ENCODE measurements around the gene CLTCL1.

The CLTCL1 gene

DNA sequence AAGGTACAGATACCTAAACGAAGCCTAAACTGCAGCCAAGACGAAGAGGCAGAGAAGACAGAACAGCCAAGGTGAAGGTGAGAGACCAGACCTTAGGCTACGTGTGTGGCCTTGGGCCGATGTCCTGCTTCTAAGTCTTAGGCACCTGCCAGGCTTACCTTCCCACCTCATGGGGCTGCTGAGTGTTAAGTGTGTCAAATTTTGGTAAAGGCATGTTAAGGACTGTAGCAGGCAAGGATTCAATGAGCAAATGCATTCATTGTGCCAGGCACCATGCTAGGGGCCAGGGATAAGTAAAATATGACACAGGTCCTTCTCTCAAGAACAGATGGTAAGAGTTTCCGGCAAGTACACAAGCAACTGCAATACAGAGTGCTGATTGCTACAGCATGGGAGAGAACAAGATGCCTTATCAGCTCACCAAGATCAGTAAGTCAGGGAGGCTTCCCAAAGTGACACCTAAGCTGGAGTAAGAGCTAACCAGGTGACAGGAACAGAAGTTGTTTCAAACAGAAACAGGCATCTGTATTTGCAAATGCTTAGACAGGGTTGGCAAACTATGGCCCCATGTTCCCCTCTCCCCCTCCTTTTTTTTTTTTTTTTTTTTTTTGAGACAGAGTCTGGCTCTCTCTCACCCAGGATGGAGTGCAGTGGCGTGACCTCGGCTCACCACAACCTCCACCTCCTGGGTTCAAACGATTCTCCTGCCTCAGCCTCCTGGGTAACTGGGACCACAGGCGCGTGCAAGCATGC is 46.7 kb downstream of the CLTCL1 start:
- no peak for DNase-seq (ENCODE audit: low read depth in 2 of 2)

DNA sequence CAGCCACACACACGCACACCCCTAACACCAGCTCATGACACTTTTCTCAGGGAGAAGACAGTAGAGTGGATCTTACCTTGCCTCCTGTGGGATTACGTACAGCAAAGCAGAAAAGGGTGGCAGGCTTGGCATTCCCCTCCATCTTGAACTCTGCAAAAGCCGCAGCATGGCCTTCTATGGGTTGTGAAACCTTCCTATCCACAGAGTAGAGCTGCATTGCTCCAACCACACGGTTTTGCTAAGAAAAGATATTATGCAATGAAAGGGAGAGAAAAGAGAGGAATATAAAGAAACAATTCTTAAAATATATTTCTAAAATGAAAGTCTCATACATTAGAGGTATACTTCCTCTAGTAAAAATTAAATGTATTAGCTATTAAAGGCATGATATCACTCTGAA is 48.8 kb downstream of the CLTCL1 start:
- no peak for DNase-seq (ENCODE audit: low read depth in 2 of 2)

DNA sequence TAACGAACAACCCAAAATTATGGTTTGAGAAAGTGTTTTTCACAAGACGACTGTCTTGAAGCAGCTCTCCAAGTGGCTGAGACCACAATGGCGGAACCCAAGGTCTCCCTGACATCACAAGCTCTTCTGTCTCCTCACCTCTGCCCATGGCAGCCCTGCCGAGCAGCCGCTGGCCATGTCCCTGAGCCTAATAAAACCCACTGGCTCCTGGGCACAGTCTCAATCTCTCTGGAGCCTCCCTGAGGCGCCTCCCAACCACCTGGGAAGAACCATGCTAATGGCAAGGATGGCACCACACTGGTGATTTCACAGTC is 50.0 kb downstream of the CLTCL1 start:
- DNase-seq (ENCODE audit: low read depth in 2 of 2): no peak

DNA sequence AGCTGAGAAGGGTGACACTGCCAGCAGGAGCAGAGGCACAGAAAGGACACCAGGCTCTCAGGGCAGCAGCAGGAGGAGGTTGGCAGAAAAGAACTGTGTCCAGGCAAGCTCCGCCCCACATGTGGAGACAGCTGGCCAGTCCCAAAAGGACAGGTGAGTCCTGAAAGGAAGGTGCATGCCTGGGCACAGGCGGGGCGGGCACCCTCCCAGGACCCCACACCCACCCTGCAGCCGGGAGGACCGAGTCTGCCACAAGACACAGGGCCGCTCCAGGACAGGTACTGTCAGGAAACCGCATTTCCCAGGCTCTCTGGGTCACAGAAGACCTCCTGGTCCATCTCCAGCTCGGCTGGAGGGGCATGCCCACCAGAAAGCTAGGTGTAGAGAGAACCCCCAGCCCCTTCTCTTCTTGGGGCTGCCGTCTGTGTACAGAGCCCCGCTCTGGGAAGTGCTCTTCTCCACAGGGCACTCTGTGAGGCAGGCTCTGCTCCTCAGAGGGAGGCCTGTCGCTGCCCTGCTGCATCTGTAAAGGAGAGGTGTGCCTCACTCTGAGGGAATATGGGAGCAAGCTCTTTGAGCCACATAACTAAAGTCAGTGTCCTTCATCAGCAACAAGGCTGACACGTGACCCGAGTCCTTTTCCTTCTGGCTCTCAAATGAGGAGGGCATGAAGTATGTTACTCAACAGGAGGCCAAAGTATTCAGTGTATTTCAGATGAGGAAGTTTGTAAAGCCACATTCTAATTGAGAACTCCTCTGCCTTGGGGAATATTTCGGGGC is 50.5 kb downstream of the CLTCL1 start:
- no peak for DNase-seq (ENCODE audit: low read depth in 2 of 2)

DNA sequence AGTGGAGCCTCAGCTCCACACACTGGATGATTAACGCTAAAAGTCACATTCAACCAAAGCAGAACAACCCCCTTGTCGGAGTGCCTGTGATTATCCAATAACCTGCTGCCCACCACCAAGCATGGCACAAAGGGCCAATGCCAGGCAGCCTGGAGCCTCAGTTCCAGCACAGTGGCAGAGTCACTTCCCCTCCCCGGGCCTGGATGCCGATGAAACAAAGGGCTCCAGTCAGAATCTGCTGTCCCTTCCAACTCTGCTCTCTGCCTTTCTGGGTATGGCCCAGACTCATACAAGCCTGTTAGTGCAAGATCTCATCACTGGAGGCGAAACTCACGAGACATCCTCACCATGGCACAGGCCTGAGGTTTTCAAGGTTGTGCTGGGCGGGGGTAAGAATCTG is 52.1 kb downstream of the CLTCL1 start:
- no peak for DNase-seq (ENCODE audit: low read depth in 2 of 2)

DNA sequence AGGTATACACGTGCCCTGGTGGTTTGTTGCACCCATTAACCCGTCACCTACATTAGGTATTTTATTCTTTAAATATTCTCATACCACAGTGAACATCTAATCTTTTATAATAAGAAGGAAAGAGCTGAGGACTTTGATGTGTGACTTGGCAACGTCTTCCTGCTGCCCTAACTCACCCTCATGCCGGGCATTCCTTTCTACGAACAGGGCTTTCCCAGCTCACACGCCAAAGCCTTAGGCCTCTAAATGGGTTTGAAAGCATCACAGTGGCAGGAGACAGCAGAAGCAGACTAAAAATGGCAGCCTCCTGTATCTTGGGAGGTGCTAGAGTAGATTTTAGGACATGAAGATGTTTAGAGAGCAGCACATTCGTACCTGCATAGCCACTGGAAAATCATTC is 52.6 kb downstream of the CLTCL1 start:
- no peak for DNase-seq (ENCODE audit: low read depth in 2 of 2)

DNA sequence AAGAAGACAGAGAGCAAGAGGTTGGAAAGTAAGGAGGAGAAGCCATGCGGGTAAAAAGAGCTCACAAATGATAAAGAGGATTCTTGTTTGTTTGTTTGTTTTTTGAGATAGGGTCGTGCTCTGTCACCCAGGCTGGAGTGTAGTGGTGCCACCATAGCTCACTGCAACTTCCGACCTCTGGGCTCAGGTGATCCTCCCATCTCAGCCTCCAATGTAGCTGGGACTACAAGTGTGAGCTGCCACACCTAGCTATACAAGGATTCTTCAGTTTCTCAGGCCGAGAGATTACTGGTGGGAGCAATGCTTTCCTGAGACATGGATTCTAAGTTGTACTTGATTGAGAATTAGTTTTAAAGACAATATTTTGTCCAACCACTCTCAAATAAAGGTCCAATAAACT is 55.6 kb downstream of the CLTCL1 start:
- DNase-seq (ENCODE audit: low read depth in 2 of 2): no peak

DNA sequence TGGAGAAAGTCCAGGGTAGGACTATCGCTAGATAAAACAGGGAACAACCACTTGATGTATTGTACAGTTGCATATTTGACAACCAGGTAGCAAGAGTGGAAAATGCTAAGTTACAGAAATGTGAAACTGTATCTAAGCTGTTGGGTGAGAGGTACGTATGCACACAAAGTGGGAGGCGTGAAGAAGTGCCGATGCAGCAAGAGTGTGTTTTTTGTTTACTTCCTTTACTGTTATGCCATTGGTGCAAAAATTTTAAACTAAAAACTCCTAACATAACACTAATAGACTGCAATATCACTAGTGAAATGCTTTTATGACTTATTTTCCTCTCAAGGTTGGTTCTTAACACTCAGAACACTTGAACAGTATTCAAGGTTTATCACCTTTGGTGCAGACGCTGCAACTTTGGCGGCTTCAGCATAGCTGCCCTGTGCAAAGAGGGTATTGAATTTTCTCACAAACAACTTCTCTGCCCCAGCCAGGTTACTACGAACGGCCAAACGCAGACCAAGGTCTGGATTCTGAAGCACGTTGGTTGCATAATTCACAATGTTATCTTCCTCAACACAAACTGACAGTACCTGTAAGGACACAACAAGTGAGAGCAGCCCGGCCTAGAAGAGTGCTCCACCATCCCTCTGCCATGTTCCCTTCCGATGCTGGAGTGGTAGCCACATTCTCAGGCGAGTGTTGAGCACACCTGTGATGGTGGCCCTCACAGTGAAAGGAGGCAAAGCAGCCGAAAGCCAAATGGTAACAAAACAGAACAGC is 57.2 kb downstream of the CLTCL1 start:
- DNase-seq (ENCODE audit: low read depth in 2 of 2): no peak

DNA sequence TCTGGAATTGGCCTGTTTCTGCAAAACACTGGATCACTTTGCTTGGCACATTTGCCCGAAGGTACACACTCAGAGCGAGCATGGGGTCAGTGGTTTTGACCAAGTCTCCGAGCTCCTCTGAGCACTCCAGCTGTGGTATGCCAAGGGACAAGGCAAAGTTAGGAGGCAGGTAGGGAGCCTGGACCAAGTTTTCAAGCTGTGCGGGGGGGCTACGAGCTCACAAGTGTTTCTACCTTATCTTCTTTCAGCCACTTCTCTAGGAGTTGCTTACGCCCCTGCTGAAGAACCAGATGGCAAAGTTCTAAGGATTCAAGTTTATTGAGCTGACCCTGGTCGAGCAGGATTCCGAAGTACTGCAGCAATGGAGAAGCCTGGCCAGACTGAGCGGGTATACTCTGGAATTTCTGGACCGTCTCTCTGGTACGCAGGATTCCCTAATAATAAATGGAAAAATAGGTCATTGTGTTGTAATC is 58.3 kb downstream of the CLTCL1 start:
- no peak for DNase-seq (ENCODE audit: low read depth in 2 of 2)

DNA sequence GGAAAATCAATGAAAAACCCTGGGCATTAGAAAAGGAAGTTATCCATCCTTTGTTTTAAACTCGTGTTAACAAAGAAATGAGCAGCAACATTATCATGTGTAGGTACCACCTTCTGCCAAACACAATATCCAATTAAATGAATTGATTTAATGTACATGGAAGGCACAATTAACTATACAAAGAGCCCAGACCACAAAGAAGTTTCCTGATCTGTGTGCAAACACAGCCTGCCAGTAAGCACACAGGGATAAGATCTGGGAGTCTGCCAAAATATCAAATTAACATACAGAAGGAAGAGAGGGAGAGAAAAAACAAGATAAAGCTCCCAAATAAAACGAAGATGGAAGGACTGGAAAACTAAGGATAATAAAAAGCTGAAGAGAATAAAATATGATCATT is 58.9 kb downstream of the CLTCL1 start:
- no peak for DNase-seq (ENCODE audit: low read depth in 2 of 2)

DNA sequence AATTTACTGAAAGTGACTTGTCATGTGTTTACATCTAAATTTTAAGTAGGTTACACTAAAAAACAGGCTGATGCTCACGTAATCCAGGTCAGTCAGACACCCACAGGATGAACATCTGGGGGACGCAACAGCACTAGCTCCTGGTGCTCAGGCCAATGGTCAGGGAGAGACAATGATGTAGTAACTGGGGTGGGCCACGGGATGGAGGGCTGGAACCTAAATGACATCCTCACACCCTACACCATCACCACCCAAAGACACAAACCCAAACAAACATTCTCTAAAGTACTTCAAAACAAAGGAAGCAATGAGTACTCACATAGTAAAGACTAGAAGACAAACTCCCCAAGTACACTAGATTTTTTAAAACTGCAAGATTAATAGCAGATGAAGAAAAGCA is 59.5 kb downstream of the CLTCL1 start:
- DNase-seq (ENCODE audit: low read depth in 2 of 2): no peak

DNA sequence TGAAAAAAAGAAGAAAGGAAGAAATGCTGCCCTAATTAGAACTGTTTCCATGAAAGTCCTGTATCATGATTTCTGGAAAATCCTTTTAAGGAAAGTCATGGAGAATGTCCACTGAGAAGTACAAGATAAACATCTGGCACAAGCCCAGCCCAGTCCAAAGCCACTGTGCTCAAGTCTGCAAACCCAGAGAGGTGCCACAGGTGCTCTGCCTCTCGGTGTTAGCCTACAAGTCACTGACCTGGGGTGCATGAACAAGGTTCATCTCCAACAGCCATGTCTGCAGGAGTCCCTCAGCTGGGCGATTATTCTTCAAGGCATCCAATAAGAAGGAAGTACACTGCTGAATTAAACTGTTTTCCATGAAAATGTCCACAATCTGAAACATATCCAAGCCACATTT is 61.9 kb downstream of the CLTCL1 start:
- no peak for DNase-seq (ENCODE audit: low read depth in 2 of 2)

DNA sequence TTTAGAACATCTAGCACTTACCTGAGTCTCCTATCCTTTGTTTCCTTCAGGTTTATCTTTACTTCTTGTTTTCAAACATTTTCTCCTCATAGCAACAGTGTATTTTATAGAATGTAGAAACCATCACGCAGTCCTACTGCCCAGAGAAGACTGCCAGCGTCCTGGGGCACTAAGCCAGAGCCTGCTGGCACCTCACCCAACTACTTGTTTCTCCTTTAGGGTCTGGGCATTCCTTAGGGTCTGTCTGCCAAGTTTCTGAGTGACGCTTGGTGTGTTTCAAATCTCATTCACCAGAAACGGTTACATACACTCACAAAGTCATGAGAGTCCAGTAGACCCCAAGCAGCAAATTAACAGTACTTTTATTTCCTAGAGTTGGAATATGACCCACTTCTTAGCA is 63.3 kb downstream of the CLTCL1 start:
- no peak for DNase-seq (ENCODE audit: low read depth in 2 of 2)

DNA sequence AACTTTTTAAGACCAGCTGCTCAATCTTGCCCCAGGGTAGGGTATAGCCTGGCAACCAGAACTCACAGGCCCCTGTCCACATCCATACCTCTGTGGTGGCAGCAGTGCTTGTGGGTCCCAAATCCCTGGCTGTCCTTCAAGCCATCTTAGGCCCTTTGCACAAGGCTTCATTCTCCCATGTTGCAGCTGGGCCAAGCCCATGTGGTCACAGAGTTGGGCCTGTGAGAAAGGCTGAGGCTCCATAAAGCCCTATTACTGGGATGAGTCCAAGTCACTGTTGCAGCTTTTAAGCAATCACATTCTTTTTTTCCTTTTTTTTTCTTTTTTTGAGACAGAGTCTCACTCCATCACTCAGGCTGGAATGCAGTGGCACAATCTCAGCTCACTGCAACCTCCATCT is 65.1 kb downstream of the CLTCL1 start:
- DNase-seq (ENCODE audit: low read depth in 2 of 2): no peak

DNA sequence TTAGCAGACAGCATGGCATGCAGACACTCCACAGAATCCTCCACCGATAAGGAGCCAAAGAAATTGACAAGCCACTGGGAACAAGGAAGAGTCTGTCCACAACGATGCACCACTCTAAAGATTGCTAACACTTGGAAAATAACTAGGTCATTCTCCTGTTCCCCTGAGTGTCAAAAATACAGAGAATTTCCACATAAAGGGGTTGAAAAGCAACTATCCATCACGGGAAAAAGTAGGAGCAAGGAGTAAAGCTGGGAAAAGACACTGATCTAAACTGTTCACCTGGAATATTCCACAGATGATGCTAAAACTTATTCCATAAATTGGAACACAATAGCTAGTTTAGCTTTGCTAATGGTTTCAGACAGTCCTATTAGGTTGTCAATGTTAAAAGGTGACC is 66.0 kb downstream of the CLTCL1 start:
- DNase-seq (ENCODE audit: low read depth in 2 of 2): no peak

DNA sequence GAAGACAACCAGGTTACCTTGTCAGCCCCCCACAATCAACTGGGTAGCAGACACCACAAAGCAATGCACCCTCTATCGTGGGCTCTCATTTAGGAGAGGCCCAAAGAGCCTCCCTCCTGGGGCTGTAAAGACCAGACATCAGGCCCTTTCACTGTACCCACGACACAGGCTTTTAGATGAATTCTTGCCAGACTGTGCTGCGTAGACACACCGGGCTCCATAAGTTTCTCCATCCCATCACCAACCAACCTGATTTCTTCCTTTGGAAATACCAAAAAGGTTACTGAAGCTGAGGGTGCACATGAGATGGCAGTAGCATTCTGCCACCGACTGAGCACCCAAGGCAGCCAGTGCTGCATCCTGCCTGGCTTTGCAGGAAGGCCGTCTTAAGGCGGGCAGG is 66.5 kb downstream of the CLTCL1 start:
- DNase-seq (ENCODE audit: low read depth in 2 of 2): no peak

DNA sequence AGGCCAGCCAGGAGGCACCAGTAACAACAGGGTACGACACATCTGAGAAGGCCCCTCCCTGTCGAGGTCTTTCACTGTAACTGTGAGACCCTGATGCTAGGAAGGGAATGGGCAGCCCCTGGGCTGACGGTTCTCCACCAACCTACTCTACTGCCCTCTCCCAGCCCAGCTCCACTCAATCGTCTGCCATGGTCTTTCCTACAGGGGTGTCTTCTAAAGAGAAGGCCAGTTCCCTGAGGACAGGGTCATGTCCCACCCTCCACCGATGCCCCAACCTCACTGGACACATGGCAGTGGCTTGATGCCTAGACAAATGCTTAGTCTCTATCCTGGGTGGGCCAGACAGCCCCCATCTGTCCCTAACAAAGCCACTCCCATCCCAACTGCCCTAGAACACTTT is 67.0 kb downstream of the CLTCL1 start:
- no peak for DNase-seq (ENCODE audit: low read depth in 2 of 2)

DNA sequence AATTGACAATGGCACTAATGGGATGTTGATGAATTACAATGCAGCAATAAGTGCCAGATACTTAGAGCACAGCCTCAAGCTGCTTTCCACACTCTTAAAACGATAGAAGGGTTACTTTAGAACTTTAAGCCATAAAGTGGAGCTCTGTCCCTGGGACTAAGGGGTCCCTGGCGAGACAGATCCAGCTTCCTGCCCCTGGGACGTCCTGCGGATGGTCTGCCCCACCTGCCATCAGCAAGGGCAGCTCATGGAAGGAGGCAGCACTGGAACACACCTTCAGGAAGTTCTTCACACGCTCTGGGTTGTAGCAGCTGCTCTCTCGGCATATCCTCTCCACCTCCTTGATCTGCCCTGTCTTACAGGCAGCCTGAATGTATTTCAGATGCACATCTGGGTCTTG is 67.9 kb downstream of the CLTCL1 start:
- no peak for DNase-seq (ENCODE audit: low read depth in 2 of 2)

DNA sequence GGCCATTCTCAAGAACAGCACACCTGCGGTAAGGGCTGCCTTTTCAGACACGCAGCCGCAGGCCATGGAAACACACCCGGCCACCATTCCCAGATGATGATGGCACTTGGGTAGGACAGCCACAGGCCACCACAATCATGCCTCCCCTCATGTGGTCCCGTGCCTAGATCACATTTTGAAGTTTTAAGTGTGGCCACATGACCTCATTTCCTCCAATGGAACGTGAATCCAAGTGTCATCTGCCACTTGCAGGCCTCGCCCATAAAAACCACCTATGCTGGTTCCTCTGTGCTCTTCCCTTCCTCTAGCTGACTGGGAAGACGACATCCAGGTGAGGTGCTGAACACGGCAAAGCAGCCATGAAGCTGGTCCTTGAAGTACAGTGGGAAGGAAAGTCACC is 68.4 kb downstream of the CLTCL1 start:
- no peak for DNase-seq (ENCODE audit: low read depth in 2 of 2)

DNA sequence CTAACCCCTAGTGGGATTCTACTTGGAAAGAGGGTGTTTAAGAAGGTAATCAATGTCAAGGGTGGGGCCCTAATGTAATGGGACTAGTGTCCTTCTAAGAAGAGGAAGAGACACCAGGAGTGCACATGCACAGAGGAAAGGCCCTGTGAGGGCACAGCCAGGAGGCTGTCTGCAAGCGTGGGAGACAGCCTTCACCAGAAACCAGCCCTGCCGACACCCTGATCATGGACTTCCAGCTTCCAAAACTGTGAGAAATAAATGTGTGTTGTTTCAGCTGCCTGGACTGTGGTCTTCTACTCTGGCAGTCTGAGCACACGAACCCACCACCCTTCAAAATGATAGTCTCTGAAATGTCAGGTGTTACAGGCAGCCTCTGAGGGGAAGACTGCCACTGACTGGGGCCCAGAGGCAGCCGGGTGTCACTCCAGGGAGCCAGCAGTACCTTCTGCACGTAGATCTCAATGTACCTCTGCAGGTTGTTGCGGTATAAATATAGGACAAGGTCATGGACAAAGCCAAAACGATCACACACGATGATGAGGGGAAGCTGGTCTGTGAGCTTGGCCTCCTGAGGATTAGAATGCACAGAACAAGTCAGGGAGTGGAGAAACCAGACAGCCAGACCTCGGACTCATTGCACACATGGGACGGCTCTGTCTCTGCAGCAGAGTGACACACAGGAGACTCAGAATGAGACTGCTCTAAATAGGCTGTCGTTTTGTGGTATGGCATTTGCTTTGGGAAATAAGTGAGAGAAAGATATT is 69.1 kb downstream of the CLTCL1 start:
- DNase-seq (ENCODE audit: low read depth in 2 of 2): no peak

DNA sequence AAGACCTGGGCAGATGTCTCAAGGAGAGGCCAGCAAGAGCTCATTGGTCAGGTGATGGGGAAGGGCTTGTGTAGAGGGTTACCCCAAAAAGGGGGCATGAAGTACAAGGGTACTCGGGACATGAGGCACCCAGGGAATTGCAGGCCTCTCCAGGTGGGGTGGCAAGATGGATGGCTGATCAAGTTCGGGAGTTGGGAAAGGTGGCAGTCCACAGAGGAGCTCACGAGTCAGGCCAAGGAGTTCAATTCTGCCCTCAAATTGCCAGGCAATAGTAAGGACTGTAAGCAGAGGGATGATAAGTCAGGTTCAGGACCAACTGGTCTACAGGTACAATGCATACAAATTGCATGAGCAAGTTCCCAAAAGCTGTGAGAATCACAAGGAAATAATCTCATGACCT is 70.7 kb downstream of the CLTCL1 start:
- no peak for DNase-seq (ENCODE audit: low read depth in 2 of 2)
